Renal cortex interstitium (tissue), 11 donors: ENCODE data around the gene PBX2. TPM values are rescaled to one million over a fixed set of nuclear protein-coding genes. Genes with fewer than 3 reads are reported as not detected.

Source experiments
- DNase-seq, 11 donors: peaks; one replicate each; pipeline ENCODE4 v3.0.0-alpha.2; 2013; ENCODE audit warnings: low read depth in 9 of 11, low spot score in 4 of 11; ENCODE audit errors: extremely low read depth in 1 of 11
- polyA plus RNA-seq, 3 donors: library from polyadenylated mRNA; unstranded; fragments of 120-200 nt; gene quantifications; one replicate each; pipeline ENCODE4 v1.2.1, GENCODE V29; 2013; ENCODE audit not compliant: insufficient read length in 3 of 3

The PBX2 gene
- polyA plus RNA-seq, 3 donors: 173 to 193 (median 191) TPM

GRCh38 chr6:32179766-32180405 lies 10.1 kb downstream of the PBX2 start:
- no peak for DNase-seq

GRCh38 chr6:32178547-32179440 lies 11.2 kb downstream of the PBX2 start:
- no peak for DNase-seq

- peak; percentile 99 to 100 (median 100) for DNase-seq
These were observed 12.0 kb downstream of the PBX2 start, which contains the start of gene RNF5 for GRCh38 chr6:32177788-32178546. RNF5 (plus strand) TSS chr6:32178405; CDS start chr6:32178512, 107 bp downstream.

GRCh38 chr6:32177183-32177787 lies 12.7 kb downstream of the PBX2 start:
- DNase-seq: peak in 1 of 11 donors; percentile 67

GRCh38 chr6:32176476-32177182 lies 13.4 kb downstream of the PBX2 start:
- DNase-seq: no peak

GRCh38 chr6:32175711-32176475 lies 14.1 kb downstream of the PBX2 start, which contains the start of gene AGPAT1:
AGPAT1 (minus strand) TSS chr6:32176084; CDS start chr6:32171496, 4,588 bp downstream.
- DNase-seq: peak; percentile 88 to 99 (median 96)

GRCh38 chr6:32175322-32175710 lies 14.7 kb downstream of the PBX2 start:
- DNase-seq: no peak

- DNase-seq: no peak
These were observed 15.6 kb downstream of the PBX2 start for GRCh38 chr6:32174416-32174815.

GRCh38 chr6:32173051-32173727 lies 16.8 kb downstream of the PBX2 start:
- no peak for DNase-seq

- no peak for DNase-seq
These were observed 18.8 kb downstream of the PBX2 start for GRCh38 chr6:32171234-32171633.

- DNase-seq: no peak
These were observed 19.7 kb downstream of the PBX2 start for GRCh38 chr6:32170294-32170693.

GRCh38 chr6:32168807-32169591 lies 21.0 kb downstream of the PBX2 start:
- no peak for DNase-seq

- no peak for DNase-seq
These were observed 21.7 kb downstream of the PBX2 start for GRCh38 chr6:32168350-32168749.

- no peak for DNase-seq
These were observed 22.2 kb downstream of the PBX2 start for GRCh38 chr6:32167761-32168262.

- no peak for DNase-seq
These were observed 22.7 kb downstream of the PBX2 start for GRCh38 chr6:32167154-32167760.
